Fibroblast of mammary gland (primary cell): ENCODE data around the gene DPPA4.
"Not testable (repeated sequence)": the region's sequence is repeated elsewhere in the genome, so short reads cannot be mapped to it uniquely, and the experiment has no call there.

Source experiments
- DNase-seq: peaks from one replicate; pipeline ENCODE4 v3.0.0-alpha.2; 2010; ENCODE audit warnings: low read depth
- H3K4me3 ChIP-seq: 2 replicates; pipeline ENCODE4 v1.5.1; 2011; ENCODE audit warnings: low read depth, mild to moderate bottlenecking, low read length, moderate library complexity; ENCODE audit not compliant: control insufficient read depth
- TF ChIP-seq, protein P1 (sequence below): conservative IDR thresholded peaks from 2 replicates; pipeline ENCODE4 v1.5.1; 2011; ENCODE audit warnings: low read depth, low read length, inconsistent platforms; ENCODE audit not compliant: control insufficient read depth, insufficient read depth

The DPPA4 gene

DNA sequence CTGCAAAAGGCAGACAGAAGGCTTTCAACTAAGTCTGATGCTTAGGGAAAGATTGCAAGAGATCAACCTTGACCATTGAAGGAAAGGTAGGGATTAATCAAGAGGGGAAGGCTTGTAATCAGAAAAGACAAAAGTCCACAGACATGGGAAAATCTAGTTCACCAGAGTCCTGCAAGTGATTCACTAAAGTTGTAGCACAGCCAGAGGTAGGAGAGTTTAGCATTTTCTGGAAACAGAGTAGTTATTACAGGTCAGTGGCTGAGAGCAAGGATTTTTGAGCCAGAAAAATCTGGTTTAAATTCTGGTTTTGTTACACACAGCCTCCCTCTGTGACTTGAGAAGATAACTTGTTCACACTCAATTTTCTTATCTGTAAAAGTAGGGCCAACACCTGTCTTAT lies 35.3 kb upstream of the DPPA4 start:
- H3K4me3 ChIP-seq, result no peak overlapping the region
- DNase-seq, result no peak
- TF ChIP-seq, protein P1, sequence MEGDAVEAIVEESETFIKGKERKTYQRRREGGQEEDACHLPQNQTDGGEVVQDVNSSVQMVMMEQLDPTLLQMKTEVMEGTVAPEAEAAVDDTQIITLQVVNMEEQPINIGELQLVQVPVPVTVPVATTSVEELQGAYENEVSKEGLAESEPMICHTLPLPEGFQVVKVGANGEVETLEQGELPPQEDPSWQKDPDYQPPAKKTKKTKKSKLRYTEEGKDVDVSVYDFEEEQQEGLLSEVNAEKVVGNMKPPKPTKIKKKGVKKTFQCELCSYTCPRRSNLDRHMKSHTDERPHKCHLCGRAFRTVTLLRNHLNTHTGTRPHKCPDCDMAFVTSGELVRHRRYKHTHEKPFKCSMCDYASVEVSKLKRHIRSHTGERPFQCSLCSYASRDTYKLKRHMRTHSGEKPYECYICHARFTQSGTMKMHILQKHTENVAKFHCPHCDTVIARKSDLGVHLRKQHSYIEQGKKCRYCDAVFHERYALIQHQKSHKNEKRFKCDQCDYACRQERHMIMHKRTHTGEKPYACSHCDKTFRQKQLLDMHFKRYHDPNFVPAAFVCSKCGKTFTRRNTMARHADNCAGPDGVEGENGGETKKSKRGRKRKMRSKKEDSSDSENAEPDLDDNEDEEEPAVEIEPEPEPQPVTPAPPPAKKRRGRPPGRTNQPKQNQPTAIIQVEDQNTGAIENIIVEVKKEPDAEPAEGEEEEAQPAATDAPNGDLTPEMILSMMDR, result no peak

DNA sequence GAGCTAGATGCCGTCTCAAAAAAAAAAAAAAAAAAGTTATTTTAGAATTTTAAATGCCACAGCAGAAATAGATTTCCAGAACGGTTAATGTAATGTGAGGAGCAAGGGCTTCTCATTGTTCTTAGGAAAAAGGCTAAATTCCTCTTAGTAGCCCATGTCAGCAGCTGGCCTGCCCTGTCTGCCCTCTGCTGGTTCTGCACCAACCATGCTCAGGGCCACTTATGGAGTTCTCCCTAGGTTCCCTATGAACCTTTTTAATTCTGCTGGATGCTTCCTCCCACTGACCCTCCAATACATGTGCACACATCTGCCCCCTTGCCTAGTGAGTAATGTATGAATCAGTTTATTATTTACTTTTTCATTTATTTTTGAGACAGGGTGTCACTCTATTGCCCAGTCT lies 32.2 kb upstream of the DPPA4 start:
- H3K4me3 ChIP-seq, result no peak overlapping the region
- TF ChIP-seq, protein P1, result no peak
- DNase-seq, result no peak

DNA sequence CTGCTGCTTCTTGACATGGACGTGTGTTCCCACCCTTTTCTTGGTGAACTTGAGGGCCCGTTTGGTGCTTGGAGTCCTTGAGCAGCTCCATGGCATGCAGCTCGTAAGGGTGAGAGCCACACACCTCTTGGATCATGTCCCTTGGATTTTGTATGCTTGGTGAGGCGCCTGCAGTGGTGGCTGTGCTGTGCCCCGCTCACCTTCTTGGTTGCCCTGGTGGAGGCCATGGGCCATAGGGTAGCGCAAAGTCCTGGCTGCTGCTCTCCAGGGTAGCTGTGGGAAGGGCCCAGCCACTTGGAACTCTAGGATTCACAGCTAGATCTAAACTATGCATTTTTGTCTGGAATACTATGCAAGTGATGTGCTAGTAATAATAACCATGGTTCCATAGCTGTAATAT lies 26.7 kb upstream of the DPPA4 start:
- TF ChIP-seq, protein P1, result no peak
- no peak overlapping the region for H3K4me3 ChIP-seq
- no peak for DNase-seq

DNA sequence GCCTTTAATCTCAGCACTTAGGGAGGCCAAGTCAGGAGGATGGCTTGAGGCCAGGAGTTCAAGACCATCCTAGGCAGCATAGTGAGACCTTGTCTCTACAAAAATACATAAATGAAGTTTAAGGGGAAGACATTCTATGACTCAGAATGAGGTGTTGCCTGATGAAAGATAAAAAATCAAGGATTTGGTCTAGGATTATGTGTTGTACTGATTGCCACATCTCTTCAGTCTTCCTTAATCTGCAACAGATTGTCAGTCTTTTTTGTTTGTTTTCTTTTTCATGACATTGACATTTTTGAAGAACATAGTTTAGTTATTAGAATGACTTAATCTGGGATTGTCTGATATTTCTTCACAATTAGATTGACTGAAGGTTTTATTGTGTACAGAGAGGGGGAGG lies 26.3 kb upstream of the DPPA4 start:
- no peak for DNase-seq
- TF ChIP-seq, protein P1, result no peak
- H3K4me3 ChIP-seq, result no peak overlapping the region

DNA sequence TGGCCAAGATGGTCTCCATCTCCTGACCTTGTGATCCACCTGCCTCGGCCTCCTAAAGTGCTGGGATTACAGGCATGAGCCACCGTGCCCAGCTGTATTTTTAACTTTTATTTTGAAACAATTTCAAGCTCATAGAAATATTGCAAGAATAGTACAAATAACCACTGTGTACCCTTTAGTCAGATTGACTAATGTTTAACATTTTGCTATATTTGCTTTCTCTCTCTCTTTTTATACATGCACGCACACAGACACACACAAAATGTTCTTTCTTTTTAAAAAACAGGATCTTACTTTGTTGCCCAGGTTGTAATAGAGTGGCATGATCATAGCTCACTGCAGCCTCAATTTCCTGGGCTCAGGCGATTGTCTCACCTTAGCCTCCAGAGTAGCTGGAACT lies 25.5 kb upstream of the DPPA4 start:
- TF ChIP-seq, protein P1, result no peak
- no peak overlapping the region for H3K4me3 ChIP-seq
- no peak for DNase-seq

DNA sequence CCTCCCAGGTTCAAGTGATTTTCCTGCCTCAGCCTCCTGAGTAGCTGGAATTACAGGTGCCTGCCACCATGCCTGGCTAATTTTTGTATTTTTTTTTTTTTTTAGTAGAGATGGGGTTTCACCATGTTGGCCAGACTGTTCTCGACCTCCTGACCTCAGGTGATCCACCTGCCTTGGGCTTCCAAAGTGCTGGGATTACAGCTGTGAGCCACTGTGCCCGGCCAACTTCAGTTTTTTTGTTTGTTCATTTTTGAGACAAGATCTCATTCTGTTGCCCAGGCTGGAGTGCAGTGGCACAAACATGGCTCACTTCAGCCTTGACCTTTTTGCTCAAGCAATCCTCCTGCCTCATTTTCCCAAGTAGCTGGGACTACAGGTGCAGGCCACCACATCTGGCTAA lies 21.5 kb upstream of the DPPA4 start:
- H3K4me3 ChIP-seq, DNase-seq: not testable (repeated sequence)

DNA sequence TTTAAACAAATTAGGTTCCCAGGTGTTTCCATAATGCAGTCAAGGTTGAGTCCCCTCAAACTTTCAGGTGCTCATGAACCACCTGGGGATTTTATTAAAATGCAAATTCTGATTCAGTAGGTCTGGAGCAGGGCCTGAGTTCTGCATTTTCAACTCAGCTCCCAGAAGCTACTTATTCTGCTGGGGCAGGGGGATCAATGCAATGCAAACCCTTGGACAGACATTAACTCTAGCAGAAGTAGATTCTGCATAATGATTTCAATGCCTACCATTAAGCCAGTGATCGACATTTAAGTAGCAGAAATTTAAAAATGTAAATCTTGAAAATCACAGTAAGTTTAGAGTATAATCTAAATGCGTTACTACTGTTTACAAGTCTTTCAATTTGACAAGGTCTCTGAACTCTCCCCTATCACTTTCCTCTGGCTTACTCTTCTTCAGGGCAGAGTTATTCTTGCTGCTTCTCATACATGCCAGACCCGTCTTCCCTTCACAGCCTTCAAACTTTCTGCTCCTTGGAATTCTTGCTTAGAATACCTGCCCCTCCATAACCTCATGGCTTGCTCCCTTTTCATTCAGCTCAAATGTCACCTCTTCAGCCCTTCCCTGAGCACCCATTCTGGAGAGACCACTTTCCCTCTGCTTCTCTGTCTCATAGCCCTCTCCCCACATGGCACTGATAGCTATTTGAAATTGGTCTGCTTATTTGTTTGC lies 19.3 kb upstream of the DPPA4 start:
- H3K4me3 ChIP-seq, result no peak overlapping the region
- no peak for DNase-seq
- TF ChIP-seq, protein P1, result no peak
